ENCODE results near the gene RCAN2.
A peak's percentile ranks its signal among the peaks of the same experiment; 100 is the strongest.
"Not testable (repeated sequence)": the region's sequence is repeated elsewhere in the genome, so short reads cannot be mapped to it uniquely, and the experiment has no call there.

Gene RCAN2

GRCh38 chr6:46392294-46392693, 99.0 kb downstream of the RCAN2 start:
- Mint-ChIP-seq H3K4me1 (no peaks in the 10 kb centered on the region), H3K4me3 (no peak overlapping the region), H3K27me3 (peaks cover 5% of the 10 kb centered on the region), H3K9me3 (no peaks in the 10 kb centered on the region), H3K27ac (no peak overlapping the region)
- DNase-seq (no peak), ATAC-seq (no peak)

- Mint-ChIP-seq H3K27me3 (peaks cover 6% of the 10 kb centered on the region), H3K9me3 (no peaks in the 10 kb centered on the region), H3K4me3 (no peak overlapping the region), H3K4me1 (no peaks in the 10 kb centered on the region), H3K27ac (no peak overlapping the region)
- DNase-seq, result no peak
- ATAC-seq, result no peak
Measured at GRCh38 chr6:46390153-46390876, 100.9 kb downstream of the RCAN2 start.

GRCh38 chr6:46387728-46388127, 103.5 kb downstream of the RCAN2 start:
- DNase-seq, H3K4me1 Mint-ChIP-seq, ATAC-seq, H3K27ac Mint-ChIP-seq, H3K9me3 Mint-ChIP-seq, H3K4me3 Mint-ChIP-seq: not testable (repeated sequence)
- H3K27me3 Mint-ChIP-seq, result peaks cover 19% of the 10 kb centered on the region

- Mint-ChIP-seq H3K27ac (no peak overlapping the region), H3K9me3 (no peaks in the 10 kb centered on the region), H3K4me1 (peaks cover 2% of the 10 kb centered on the region), H3K27me3 (peaks cover 26% of the 10 kb centered on the region), H3K4me3 (no peak overlapping the region)
- no peak for DNase-seq
- ATAC-seq, result no peak
Measured at GRCh38 chr6:46381579-46381978, 109.7 kb downstream of the RCAN2 start.

- no peak for ATAC-seq
- Mint-ChIP-seq H3K4me1 (peaks cover 6% of the 10 kb centered on the region), H3K4me3 (no peak overlapping the region), H3K9me3 (no peaks in the 10 kb centered on the region), H3K27ac (no peak overlapping the region), H3K27me3 (peaks cover 26% of the 10 kb centered on the region)
- no peak for DNase-seq
Measured at GRCh38 chr6:46381057-46381456, 110.2 kb downstream of the RCAN2 start.

GRCh38 chr6:46380152-46380807, 111.0 kb downstream of the RCAN2 start:
- Mint-ChIP-seq H3K27ac (no peak overlapping the region), H3K9me3 (no peaks in the 10 kb centered on the region), H3K4me1 (peaks cover 6% of the 10 kb centered on the region), H3K4me3 (no peak overlapping the region), H3K27me3 (peaks cover 25% of the 10 kb centered on the region)
- ATAC-seq (no peak), DNase-seq (no peak)

- H3K4me1 Mint-ChIP-seq, result peaks cover 6% of the 10 kb centered on the region
- DNase-seq (no peak), ATAC-seq (no peak)
- H3K27me3 Mint-ChIP-seq, result peaks cover 12% of the 10 kb centered on the region
- no peaks in the 10 kb centered on the region for H3K9me3 Mint-ChIP-seq
- H3K4me3 Mint-ChIP-seq, result no peak overlapping the region
- H3K27ac Mint-ChIP-seq, result no peak overlapping the region
Measured at GRCh38 chr6:46378882-46379416, 112.3 kb downstream of the RCAN2 start.

GRCh38 chr6:46378161-46378881, 112.9 kb downstream of the RCAN2 start:
- Mint-ChIP-seq H3K4me3 (no peak overlapping the region), H3K9me3 (no peaks in the 10 kb centered on the region), H3K27ac (no peak overlapping the region), H3K27me3 (peaks cover 7% of the 10 kb centered on the region), H3K4me1 (peaks cover 6% of the 10 kb centered on the region)
- DNase-seq, result no peak
- ATAC-seq, result no peak

- ATAC-seq, result no peak
- no peak overlapping the region for H3K4me3 Mint-ChIP-seq
Measured at GRCh38 chr6:46377209-46377608, 114.0 kb downstream of the RCAN2 start.

GRCh38 chr6:46376562-46377061, 114.6 kb downstream of the RCAN2 start:
- Mint-ChIP-seq H3K4me1 (peaks cover 6% of the 10 kb centered on the region), H3K27ac (peak overlapping the region in 1 of 2 donors; percentile 29), H3K27me3 (peaks cover 7% of the 10 kb centered on the region), H3K9me3 (no peaks in the 10 kb centered on the region), H3K4me3 (no peak overlapping the region)
- DNase-seq (no peak), ATAC-seq (peak; percentile 39)

More at GRCh38 chr6:46377209-46377608, 114.0 kb downstream of the RCAN2 start:
- DNase-seq, result no peak
- Mint-ChIP-seq H3K27ac (no peak overlapping the region), H3K9me3 (no peaks in the 10 kb centered on the region), H3K27me3 (peaks cover 7% of the 10 kb centered on the region), H3K4me1 (peaks cover 6% of the 10 kb centered on the region)

- Mint-ChIP-seq H3K27ac (no peak overlapping the region), H3K27me3 (no peaks in the 10 kb centered on the region)
Measured at GRCh38 chr6:46370622-46371021, 120.6 kb downstream of the RCAN2 start.

GRCh38 chr6:46368169-46368536, 123.1 kb downstream of the RCAN2 start:
- H3K27ac Mint-ChIP-seq, result no peak overlapping the region
- no peaks in the 10 kb centered on the region for H3K9me3 Mint-ChIP-seq

More at GRCh38 chr6:46370622-46371021, 120.6 kb downstream of the RCAN2 start:
- Mint-ChIP-seq H3K4me3 (no peak overlapping the region), H3K9me3 (no peaks in the 10 kb centered on the region), H3K4me1 (no peaks in the 10 kb centered on the region)
- no peak for DNase-seq
- ATAC-seq, result no peak

GRCh38 chr6:46367354-46368168, 123.7 kb downstream of the RCAN2 start:
- Mint-ChIP-seq H3K4me3 (no peak overlapping the region), H3K27me3 (peaks cover 13% of the 10 kb centered on the region), H3K9me3 (no peaks in the 10 kb centered on the region), H3K4me1 (no peaks in the 10 kb centered on the region), H3K27ac (no peak overlapping the region)
- DNase-seq (no peak), ATAC-seq (no peak)

More at GRCh38 chr6:46368169-46368536, 123.1 kb downstream of the RCAN2 start:
- no peak for ATAC-seq
- H3K4me3 Mint-ChIP-seq, result no peak overlapping the region
- H3K4me1 Mint-ChIP-seq, result no peaks in the 10 kb centered on the region
- DNase-seq, result no peak
- peaks cover 13% of the 10 kb centered on the region for H3K27me3 Mint-ChIP-seq

- no peak for ATAC-seq
- no peak for DNase-seq
- Mint-ChIP-seq H3K27me3 (peaks cover 13% of the 10 kb centered on the region), H3K9me3 (no peaks in the 10 kb centered on the region), H3K4me1 (no peaks in the 10 kb centered on the region), H3K4me3 (no peak overlapping the region), H3K27ac (no peak overlapping the region)
Measured at GRCh38 chr6:46366190-46366900, 124.9 kb downstream of the RCAN2 start.
